GM12874 (cell line): ENCODE results near the gene C1orf226.

ENCODE experiments used
- TF ChIP-seq, protein P1 (sequence below): IDR thresholded peaks from 2 replicates; pipeline ENCODE4 v1.5.1; 2011; ENCODE audit warnings: low read depth, mild to moderate bottlenecking, control low read depth, low read length, moderate library complexity; ENCODE audit not compliant: insufficient read depth

Gene C1orf226

GRCh38 chr1:162372159-162373071 is 9.1 kb upstream of the C1orf226 start:
- TF ChIP-seq, protein P1, sequence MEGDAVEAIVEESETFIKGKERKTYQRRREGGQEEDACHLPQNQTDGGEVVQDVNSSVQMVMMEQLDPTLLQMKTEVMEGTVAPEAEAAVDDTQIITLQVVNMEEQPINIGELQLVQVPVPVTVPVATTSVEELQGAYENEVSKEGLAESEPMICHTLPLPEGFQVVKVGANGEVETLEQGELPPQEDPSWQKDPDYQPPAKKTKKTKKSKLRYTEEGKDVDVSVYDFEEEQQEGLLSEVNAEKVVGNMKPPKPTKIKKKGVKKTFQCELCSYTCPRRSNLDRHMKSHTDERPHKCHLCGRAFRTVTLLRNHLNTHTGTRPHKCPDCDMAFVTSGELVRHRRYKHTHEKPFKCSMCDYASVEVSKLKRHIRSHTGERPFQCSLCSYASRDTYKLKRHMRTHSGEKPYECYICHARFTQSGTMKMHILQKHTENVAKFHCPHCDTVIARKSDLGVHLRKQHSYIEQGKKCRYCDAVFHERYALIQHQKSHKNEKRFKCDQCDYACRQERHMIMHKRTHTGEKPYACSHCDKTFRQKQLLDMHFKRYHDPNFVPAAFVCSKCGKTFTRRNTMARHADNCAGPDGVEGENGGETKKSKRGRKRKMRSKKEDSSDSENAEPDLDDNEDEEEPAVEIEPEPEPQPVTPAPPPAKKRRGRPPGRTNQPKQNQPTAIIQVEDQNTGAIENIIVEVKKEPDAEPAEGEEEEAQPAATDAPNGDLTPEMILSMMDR, result no peak

DNA sequence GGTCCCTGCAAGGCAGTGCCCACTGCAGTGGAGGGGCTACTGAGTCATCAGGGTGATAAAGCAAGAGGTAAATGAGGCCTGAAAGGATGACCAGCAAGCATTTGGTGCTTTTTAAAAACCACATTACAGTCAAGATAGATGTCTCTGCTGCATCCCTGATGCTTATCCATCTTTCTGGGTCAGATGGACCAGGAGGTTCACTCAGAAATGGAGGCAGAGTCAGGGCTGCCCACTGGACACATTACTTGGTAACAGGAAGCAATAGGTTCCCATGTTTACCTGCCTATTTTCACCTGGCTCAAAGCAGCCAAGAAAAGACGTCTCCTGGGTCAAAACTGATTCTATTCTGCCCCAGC is 8.5 kb upstream of the C1orf226 start:
- TF ChIP-seq, protein P1, result no peak

DNA sequence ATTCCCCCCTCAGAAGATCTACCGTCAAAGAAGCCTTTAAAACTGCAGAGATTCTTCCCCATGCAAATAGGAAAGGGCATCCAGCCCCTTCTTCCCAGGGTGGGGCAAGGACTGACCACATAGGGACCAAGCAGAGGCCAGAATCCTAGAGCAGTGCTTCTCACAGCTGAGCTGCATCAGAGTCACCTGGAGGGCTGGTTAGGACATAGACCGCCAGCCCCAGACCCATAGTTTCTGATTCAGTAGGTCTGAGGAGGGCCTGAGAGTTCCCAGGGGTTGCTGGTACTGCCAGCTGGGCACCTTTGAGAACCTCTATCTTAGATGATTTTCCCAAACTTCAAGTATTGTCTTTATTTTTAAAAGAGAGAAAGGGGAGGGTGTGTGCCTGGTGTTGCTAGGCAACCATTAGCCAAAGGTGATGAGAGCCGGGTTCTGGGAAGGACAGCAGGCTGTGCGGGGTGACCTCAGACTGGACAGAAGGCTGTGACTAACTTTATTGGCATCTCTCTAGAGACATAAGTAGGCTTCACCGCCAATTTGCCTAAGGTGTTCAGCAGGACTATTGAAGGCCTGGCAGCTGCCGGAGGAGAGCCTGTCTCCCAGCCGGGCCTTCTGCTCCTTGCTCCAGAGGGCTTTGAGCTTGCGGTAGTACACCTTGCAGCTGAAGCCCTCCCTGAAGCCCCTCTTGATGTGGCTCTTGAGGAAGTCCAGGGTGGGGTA is 7.8 kb upstream of the C1orf226 start:
- TF ChIP-seq, protein P1, result no peak

- TF ChIP-seq, protein P1, result no peak
These were observed 7.1 kb upstream of the C1orf226 start for GRCh38 chr1:162374406-162374805.

DNA sequence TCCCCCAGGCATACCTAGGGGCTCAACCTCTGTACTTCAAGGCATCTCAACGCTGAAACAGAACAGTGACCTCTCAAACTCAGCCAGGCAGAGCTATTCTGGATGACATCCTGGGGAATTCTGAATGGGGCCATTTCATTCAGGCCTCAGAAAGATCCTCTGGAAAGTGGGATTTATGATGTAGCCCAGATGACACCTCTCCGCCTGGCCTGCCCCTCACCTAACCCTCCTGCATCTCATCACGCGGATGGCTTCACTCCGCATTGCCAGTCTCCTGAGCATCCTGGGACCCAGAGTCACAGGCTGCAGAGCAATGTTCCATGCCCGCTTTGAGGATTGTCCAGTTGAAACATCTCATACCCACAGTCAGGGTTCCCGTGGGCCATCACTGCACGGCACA is 6.1 kb upstream of the C1orf226 start:
- TF ChIP-seq, protein P1, result no peak

GRCh38 chr1:162376691-162377090 is 4.8 kb upstream of the C1orf226 start, which contains the start of gene SPATA46:
Gene SPATA46, minus strand, starts transcription at chr1:162376854. Its CDS starts 64 bp downstream, at chr1:162376790.
- TF ChIP-seq, protein P1, result no peak

DNA sequence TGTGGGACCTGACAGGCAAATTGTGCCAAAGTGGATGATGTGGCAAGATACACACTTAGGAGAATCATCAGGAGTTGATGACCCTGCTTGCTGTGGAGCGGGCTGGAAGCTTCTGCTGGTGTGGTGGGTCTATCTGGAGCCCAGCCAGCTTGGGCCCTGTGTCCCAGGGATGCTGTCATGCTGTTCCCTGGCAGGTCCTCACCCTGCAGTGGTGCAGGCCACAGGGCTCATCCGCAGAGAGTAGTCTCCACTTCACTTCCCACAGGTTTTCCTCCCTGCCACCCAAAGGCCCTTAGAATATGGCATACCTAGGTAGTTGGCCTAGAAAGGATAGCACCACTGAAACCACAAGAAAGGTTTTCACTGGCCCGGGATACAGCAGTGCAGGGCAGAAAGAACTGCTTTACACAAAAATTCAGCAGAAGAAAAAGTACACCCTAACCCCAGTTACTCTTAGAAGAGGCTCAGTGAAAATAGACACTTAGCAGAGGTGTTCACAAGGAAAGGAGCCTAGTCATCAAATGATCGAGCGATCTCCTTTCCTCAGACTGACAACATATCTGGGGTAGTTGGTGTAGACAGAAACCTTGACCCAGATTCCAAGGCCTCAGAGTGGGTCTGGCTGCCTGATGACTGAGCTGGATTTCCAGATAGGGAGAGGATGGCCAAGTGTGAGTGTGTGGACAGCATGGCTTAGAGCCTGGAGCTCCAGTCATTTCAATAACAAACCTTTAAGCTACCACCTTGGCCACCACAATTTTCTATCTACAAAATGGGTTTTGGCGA is 1.3 kb upstream of the C1orf226 start:
- TF ChIP-seq, protein P1, result no peak
